Muscle layer of duodenum (tissue), 2 donors: ENCODE results near the gene AKT1.
"Not testable (repeated sequence)": the region's sequence is repeated elsewhere in the genome, so short reads cannot be mapped to it uniquely, and the experiment has no call there.

Experiments used
- H3K27ac ChIP-seq: one replicate; pipeline ENCODE4 v1.7.0; 2013; ENCODE audit warnings: mild to moderate bottlenecking, low read length
- H3K27me3 ChIP-seq: one replicate; pipeline ENCODE4 v1.7.0; 2013; ENCODE audit warnings: low read depth, mild to moderate bottlenecking, control low read depth, low read length
- H3K36me3 ChIP-seq, 2 donors: one replicate each; pipeline ENCODE4 v1.7.0; 2013; ENCODE audit warnings: low read length in 2 of 2, control low read depth in 1 of 2, mild to moderate bottlenecking in 1 of 2; ENCODE audit not compliant: insufficient read depth in 2 of 2, control insufficient read depth in 1 of 2
- H3K4me1 ChIP-seq, 2 donors: one replicate each; pipeline ENCODE4 v1.7.0; 2013; ENCODE audit warnings: low read length in 2 of 2, mild to moderate bottlenecking in 2 of 2, control low read depth in 1 of 2, moderate library complexity in 1 of 2; ENCODE audit not compliant: insufficient read depth in 2 of 2, control insufficient read depth in 1 of 2
- H3K4me3 ChIP-seq, 2 donors: one replicate each; pipeline ENCODE4 v1.7.0; 2013; ENCODE audit warnings: low read length in 2 of 2, low read depth in 1 of 2, mild to moderate bottlenecking in 1 of 2
- H3K9me3 ChIP-seq, 2 donors: one replicate each; pipeline ENCODE4 v1.7.0; 2013; ENCODE audit warnings: low read length in 2 of 2, control low read depth in 1 of 2, mild to moderate bottlenecking in 1 of 2; ENCODE audit not compliant: control insufficient read depth in 1 of 2
- donor health status: healthy.

The AKT1 gene

DNA sequence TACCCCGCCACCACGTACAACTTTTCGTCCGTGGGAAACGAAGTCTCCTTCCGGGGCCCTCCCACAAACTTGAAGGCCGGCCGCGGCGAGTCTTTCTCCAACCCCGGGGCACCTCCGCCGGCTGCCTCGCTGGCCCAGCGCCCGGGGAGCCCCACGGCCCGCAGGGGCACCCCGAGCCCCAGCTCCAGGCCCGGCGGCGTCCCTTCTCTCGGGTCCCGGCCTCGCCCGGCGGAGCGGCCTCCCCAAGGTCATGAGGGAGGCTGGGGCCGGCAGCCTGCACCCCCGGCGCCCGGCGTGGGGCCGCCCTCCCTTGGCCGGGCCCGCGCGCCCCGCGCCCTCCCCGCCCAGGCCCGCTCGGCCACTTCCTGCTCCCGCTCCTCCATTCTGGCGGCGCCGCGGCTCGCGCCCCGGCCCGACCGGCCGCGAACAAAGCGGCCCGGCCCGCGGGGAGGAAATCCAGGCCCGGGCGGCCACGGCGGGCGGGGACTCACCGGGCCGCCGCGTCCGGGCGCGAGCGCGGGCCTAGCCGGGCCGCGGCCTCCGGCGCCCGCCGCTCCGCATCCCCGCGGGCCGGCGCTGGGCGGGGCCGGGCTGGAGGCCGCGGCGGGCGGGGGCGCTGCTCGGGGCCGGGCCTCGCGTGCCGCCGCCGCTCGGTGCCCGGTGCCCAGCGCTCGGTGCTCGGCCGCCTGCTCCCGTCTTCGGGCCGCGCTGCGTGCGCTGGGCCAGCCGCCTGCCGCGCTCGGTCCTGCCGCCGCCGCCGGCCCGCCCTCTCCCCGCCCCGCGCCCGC lies at the start of gene AKT1:
Gene AKT1 (minus strand): TSS at position 756 of the 788 bp plus-strand sequence. CDS start 3,105 bp downstream, outside the sequence.
- peak within 1 kb of the TSS; percentile 78 to 81 for H3K4me3 ChIP-seq
- peak within 1 kb of the TSS; percentile 31 for H3K27ac ChIP-seq
- peaks cover 23 to 34% of the 10 kb centered on the region in 2 donors for H3K4me1 ChIP-seq
- no peaks in the 10 kb centered on the region for H3K27me3 ChIP-seq
- H3K36me3 ChIP-seq = peaks cover 0 to 15% of the 10 kb centered on the region in 2 donors
- no peaks in the 10 kb centered on the region for H3K9me3 ChIP-seq

DNA sequence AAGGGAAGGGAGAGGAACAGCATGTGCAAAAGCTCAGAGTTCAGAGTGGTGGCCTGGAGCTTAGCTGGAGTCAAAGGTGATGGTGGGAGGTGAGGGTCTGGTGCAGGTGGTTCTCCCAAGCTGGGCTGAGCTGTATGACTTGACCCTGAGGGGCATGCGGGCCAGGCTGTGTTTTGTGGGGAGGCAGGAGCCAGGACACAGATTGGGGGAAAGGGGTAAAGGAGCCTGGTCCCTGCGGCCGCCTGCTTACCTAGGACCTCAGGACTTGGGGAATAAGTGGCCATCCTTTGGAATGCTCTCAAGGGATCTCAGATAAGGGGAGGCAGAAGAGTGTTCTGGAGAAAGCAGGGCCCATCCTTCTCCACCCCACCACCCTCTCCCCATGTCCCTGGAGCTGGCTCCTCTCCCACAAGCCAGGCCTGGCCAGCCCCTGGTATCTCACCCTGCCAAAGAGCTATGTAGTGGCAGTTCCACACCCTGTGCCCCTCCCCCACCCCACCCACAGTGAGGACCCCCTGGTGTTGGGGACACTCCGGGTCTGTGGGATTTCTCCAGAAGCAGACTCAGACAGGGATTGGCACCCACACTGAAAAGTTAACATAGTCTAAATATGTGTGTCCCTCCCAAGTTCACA lies 49.6 kb upstream of the AKT1 start:
- no peaks in the 10 kb centered on the region for H3K9me3 ChIP-seq
- no peak overlapping the region for H3K27ac ChIP-seq
- H3K4me1 ChIP-seq = peaks cover 0 to 23% of the 10 kb centered on the region in 2 donors
- H3K4me3 ChIP-seq = no peak overlapping the region
- no peaks in the 10 kb centered on the region for H3K36me3 ChIP-seq
- peaks cover 28% of the 10 kb centered on the region for H3K27me3 ChIP-seq

- H3K4me3 ChIP-seq = peak overlapping the region; percentile 26 to 62
- H3K4me1 ChIP-seq = peaks cover 0 to 23% of the 10 kb centered on the region in 2 donors
- H3K9me3 ChIP-seq = no peaks in the 10 kb centered on the region
- no peaks in the 10 kb centered on the region for H3K36me3 ChIP-seq
- H3K27me3 ChIP-seq = peaks cover 28% of the 10 kb centered on the region
- no peak overlapping the region for H3K27ac ChIP-seq
Measured at GRCh38 chr14:104844306-104845032, 48.9 kb upstream of the AKT1 start.

DNA sequence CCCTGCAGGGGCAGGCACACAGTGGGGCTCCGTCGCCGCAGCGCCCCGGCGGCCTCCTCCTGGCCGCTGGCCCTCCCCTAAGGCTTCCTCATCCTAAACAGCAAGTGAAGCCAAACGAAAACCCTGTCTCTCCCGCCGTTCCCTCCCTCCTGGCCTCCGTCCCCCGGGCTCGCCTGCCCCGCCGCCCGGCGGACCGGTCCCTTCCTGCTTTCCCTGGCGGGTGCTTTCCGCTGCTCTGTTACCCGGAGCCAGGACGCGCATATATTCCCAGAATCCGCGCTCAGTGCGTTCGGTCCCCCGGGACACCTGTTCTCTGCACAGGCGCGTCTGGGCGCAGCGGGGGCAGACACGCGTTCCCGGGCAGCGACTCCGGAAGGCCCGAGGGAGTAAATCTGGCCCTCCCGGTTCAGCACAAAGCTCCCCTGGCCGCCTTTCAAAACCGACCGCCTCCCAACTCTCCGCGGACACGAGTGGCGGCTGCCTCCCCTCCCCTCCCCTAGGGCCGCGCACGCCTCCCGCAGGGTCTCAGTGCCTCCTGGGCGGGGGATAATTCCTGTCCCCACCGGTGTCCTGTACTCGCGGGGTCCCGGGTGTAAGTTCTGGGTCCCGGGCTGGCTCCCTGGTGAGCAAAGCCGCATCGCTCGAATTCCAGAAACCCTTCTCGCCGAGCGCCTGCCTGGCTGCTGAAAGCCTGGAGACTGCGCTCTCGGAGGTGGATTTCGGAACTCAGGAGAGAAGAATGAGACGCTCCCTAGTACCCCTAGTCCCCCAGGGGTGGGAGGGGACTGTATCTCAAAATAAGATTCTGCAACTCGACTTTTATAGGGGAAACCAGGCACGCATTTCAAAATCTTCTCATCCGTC lies 48.1 kb upstream of the AKT1 start:
- Histone ChIP-seq H3K9me3 (no peaks in the 10 kb centered on the region), H3K4me1 (peaks cover 0 to 23% of the 10 kb centered on the region in 2 donors), H3K4me3 (peak overlapping the region; percentile 26 to 62), H3K27me3 (peaks cover 28% of the 10 kb centered on the region), H3K27ac (no peak overlapping the region), H3K36me3 (no peaks in the 10 kb centered on the region)

GRCh38 chr14:104843006-104843405 lies 47.5 kb upstream of the AKT1 start:
- no peaks in the 10 kb centered on the region for H3K36me3 ChIP-seq
- H3K27me3 ChIP-seq = peaks cover 28% of the 10 kb centered on the region
- no peak overlapping the region for H3K27ac ChIP-seq
- no peaks in the 10 kb centered on the region for H3K9me3 ChIP-seq
- peak overlapping the region in 1 of 2 donors; percentile 62 for H3K4me3 ChIP-seq
- peaks cover 0 to 23% of the 10 kb centered on the region in 2 donors for H3K4me1 ChIP-seq

DNA sequence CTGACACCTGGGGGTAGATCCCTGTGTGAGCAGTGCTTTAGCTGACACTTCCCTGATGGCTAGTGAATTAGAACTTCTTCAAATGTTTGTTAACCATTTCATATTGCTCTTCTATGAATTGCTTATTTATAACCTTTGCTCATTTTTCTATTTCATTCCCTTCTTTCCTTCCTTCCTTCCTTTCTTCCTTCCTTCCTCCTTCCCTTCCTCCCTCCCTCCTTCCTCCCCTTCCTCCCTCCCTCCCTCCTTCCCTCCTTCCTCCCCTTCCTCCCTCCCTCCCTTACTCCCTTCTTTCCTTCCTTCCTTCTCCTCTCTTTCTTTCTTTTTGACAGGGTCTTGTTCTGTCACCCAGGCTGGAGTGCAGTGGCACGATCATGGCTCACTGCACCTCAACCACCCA lies 46.2 kb upstream of the AKT1 start:
- Histone ChIP-seq H3K36me3 (no peaks in the 10 kb centered on the region), H3K4me1 (peaks cover 0 to 23% of the 10 kb centered on the region in 2 donors), H3K27me3 (peaks cover 27% of the 10 kb centered on the region), H3K4me3 (no peak overlapping the region), H3K9me3 (no peaks in the 10 kb centered on the region), H3K27ac (no peak overlapping the region)

- H3K4me3 ChIP-seq, H3K4me1 ChIP-seq, H3K9me3 ChIP-seq, H3K27me3 ChIP-seq, H3K36me3 ChIP-seq, H3K27ac ChIP-seq: not testable (repeated sequence)
Measured at GRCh38 chr14:104836171-104836935, 40.8 kb upstream of the AKT1 start.

- no peaks in the 10 kb centered on the region for H3K27me3 ChIP-seq
- H3K4me3 ChIP-seq = no peak overlapping the region
- H3K9me3 ChIP-seq = no peaks in the 10 kb centered on the region
- H3K27ac ChIP-seq = no peak overlapping the region
- peaks cover 0 to 9% of the 10 kb centered on the region in 2 donors for H3K4me1 ChIP-seq
- no peaks in the 10 kb centered on the region for H3K36me3 ChIP-seq
Measured at GRCh38 chr14:104830781-104831180, 35.2 kb upstream of the AKT1 start.

GRCh38 chr14:104827177-104828055 lies 31.9 kb upstream of the AKT1 start:
- Histone ChIP-seq H3K27me3 (no peaks in the 10 kb centered on the region), H3K4me1 (peaks cover 0 to 14% of the 10 kb centered on the region in 2 donors), H3K4me3 (peak overlapping the region; percentile 16 to 61), H3K36me3 (no peaks in the 10 kb centered on the region), H3K27ac (no peak overlapping the region), H3K9me3 (no peaks in the 10 kb centered on the region)

- Histone ChIP-seq H3K4me3 (peak overlapping the region; percentile 16 to 61), H3K36me3 (no peaks in the 10 kb centered on the region), H3K4me1 (peaks cover 0 to 14% of the 10 kb centered on the region in 2 donors), H3K9me3 (no peaks in the 10 kb centered on the region), H3K27me3 (no peaks in the 10 kb centered on the region), H3K27ac (no peak overlapping the region)
Measured at GRCh38 chr14:104826861-104827176, 31.3 kb upstream of the AKT1 start.
